A673 (cell line): ENCODE measurements around the gene FUBP3.

ENCODE experiments used
- EZH2 ChIP-seq: fragments of 200-600 bp; sonication (generic); IDR thresholded peaks from 2 replicates; pipeline ENCODE4 v1.6.1; 2017; ENCODE audit warnings: borderline replicate concordance, low read depth, mild to moderate bottlenecking, mixed read lengths, antibody characterized with exemption, low read length; ENCODE audit not compliant: poor library complexity, severe bottlenecking
- TF ChIP-seq, protein P1 (sequence below): fragments of 300-800, 200-600 bp; sonication (generic); conservative IDR thresholded peaks from 2 replicates; pipeline ENCODE4 v1.5.1; 2017; ENCODE audit warnings: low read depth, mild to moderate bottlenecking, antibody characterized with exemption, low read length, moderate library complexity, mixed read lengths

DNA sequence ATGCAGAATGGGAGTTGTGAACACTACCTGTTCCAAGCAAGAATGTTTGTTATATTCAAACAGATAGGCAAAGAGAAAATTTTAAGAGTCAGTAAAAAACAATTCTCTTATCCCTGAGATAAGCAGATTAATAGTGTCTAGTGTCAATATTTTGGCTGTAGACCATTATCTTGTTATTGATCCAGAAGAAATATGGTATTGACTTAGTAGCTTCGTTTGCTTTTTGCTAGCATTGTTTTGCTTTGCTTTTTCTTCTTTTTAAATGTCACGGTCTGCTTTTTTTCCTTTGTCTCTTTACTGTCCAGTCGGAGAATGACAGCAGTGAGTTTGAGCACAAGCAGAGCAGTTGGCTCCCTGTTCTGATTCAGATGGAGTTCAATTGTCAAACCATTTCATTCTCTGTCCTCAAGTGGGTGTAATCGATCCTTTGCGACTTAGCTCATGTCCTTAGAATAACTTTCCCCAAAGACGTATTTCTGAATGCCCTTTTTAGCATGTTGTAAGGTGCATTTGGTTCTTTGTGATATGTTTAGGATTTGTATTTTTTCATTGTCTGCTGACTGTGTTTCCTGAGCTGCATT, 29.3 kb downstream of the FUBP3 start:
- TF ChIP-seq, protein P1, sequence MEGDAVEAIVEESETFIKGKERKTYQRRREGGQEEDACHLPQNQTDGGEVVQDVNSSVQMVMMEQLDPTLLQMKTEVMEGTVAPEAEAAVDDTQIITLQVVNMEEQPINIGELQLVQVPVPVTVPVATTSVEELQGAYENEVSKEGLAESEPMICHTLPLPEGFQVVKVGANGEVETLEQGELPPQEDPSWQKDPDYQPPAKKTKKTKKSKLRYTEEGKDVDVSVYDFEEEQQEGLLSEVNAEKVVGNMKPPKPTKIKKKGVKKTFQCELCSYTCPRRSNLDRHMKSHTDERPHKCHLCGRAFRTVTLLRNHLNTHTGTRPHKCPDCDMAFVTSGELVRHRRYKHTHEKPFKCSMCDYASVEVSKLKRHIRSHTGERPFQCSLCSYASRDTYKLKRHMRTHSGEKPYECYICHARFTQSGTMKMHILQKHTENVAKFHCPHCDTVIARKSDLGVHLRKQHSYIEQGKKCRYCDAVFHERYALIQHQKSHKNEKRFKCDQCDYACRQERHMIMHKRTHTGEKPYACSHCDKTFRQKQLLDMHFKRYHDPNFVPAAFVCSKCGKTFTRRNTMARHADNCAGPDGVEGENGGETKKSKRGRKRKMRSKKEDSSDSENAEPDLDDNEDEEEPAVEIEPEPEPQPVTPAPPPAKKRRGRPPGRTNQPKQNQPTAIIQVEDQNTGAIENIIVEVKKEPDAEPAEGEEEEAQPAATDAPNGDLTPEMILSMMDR = no peak
- no peak for TF ChIP-seq EZH2
